NOMO-1 (cell line): ENCODE measurements around the gene DDX24.

Experiments used
- DNase-seq, 2 experiments: peaks; one replicate each; lab custom pipeline; 2025; ENCODE audit not compliant: unreplicated experiment in 2 of 2; lab: John Stamatoyannopoulos, UW

Gene DDX24

DNA sequence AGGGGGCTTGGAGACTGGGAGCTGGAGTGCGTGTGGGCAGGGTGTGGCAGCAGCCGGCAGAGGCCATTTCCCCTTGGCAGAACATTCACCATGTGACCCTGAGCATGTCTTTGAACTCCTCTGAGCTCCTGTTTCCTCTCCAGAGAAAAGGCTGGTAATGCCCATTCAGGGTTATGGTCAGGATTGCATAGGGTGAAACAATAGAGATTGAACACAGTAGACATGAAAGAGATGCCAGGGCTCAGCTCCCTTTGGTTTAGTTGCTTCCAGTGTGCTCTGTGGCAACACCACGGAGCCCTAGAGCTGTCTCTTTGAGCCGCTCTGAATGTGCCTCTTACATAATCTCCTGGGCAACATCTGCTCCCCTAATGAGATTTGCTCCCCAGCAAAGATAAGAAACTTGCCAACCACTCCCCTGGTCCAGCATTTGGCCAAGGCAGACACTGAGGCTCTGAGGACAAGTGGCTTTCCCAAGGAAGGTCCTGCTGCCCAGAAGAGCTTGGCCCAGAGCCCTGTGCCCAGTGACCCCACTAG is 34.1 kb upstream of the DDX24 start:
- no peak for DNase-seq

DNA sequence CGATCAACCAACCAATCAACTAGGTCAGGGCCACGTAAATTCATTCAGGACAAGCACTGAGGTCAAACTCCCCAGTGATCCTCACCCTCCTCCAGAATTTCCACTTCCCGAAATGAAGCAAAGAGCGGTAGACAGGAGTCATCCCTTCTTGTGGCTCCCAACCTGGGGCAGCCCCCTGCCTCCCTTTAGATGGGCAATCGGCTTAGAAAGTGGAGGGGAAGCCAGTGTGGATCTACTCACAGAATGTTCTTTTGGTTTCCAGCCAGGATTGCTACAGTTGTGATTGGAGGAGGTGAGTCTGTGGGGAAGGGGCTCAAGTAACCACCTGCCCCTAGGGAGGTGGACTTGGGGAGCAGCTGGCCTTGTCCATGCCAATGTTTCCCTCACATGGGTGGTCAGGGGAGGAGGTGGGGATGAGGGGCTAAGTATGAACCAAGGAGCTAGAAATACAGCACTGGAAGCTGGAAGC is 33.6 kb upstream of the DDX24 start:
- no peak for DNase-seq

DNA sequence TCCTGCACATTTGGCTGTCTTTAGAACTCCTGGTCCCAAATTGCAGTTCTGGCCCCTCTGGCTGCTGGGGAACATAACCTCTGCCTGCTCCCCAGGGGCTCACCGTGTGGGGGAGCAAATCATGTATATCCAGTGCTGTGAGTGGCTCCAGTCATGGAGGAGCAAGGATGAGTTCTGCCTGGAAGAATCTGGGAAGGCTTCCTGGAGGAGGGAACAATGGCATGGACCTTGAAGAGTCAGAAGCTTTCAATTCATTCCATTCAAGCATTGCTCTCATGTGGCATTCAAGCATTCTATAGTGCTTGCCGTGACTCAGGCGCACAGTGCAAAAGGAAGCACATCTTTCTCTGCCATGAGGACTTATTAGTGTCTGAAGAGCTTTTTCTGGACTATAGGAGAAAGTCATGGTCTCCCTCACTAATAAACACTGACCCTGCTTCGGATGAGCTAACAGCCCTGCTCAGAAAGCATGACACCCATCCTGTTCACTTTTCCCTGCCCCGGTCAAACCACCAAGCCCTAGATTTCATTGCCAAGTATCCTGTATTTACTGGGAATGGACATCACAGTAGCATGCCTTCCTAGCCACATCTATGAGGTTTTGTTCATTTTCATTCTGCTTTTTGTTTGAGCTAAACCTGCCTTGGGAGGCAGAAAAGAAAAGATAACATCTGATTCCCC is 33.0 kb upstream of the DDX24 start:
- DNase-seq, result no peak

DNA sequence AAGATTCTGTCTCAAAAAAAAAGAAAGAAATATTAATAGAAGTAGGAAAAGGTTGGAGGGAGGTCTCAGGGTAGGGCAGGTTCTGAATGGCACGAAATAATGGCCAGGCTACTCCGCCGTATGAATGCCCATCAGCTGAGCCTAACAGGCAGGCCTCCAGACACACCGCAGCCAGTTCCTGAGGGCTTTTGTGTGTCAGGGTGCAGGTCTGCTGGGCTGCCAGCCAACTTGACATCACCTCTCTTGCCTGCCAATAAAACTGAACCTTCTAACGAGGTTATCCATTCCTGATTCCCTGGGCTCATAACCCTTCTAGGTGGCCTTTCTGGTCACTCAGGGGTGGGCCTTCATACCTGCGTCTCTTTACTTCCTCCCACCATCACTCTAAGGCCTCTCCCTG is 32.5 kb upstream of the DDX24 start:
- DNase-seq, result no peak

DNA sequence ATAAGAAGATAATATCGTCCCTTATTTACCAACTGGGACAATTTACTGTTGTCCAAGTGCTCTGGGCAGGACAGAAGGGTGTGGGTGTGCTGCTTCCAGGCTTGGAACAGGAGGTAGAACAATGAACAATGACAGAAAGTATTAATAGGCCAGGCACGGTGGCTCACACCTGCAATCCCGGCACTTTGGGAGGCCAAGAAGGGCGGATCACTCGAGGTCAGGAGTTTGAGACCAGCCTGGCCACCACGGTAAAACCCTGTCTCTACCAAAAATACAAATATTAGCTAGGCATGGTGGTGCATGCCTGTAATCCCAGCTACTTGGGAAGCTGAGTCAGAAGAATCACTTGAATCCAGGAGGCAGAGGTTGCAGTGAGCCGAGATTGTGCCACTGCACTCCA is 32.1 kb upstream of the DDX24 start:
- no peak for DNase-seq

DNA sequence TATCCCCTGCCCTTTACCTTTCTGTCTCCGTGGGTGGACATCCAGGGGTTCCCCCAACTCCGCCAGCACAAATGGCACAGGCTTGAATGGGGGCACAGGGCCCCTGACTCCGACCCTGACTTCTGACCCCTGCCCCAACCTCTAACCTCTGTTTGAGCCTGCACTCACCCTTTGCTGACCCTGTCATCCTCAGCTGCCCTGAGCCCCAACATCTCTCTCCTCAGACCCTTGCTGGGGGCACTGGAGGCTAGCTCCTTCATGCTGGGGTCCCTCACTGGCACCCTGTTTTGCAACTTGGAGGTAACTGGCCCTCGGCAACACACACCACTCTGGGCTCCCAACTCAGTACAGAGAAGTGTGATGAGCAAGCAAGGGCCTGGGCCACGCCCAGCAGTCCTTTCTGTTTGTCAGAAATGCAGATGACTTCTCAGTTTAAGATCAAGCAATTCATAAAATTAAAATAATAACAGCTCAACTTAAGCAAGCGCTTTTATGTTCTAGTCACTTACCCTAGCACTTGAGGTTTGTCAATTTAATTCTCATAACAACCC is 31.6 kb upstream of the DDX24 start:
- DNase-seq, result no peak

DNA sequence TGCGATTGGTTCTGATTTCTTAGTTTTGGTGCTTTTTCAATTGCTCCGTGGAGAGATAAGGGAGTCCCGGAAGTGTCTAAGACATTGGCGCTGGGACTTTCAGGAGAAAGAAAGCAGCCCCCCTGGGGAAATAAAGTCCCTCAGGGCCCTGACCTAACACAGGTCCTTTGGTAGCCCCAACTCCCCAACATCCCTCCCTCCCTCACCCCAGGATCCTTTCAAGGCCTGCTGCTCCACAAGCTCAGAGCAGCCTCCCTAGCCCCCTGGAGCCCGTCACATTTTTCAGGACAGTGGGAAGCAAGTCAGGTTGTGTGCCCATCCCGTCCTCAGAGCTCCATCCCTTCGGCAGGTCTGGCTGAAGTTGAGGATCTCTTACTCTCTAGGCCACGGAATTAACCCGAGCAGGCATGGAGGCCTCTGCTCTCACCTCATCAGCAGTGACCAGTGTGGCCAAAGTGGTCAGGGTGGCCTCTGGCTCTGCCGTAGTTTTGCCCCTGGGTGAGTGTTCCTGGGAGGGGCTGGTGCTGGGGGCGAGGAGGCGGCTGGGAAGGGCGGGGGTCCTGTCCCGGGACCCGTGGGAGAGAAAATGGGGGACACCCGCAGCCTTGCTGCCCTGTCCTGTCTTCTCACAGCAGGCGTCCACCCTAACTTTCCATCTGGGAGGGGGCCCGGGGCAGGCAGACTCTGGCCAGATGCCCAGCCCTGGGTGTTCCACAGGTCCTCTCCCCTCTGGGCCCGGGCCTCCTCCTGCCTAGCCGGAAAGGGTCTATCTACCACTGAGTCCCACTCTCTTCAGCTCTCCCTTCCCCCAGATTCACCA is 30.5 kb upstream of the DDX24 start:
- DNase-seq, result no peak

DNA sequence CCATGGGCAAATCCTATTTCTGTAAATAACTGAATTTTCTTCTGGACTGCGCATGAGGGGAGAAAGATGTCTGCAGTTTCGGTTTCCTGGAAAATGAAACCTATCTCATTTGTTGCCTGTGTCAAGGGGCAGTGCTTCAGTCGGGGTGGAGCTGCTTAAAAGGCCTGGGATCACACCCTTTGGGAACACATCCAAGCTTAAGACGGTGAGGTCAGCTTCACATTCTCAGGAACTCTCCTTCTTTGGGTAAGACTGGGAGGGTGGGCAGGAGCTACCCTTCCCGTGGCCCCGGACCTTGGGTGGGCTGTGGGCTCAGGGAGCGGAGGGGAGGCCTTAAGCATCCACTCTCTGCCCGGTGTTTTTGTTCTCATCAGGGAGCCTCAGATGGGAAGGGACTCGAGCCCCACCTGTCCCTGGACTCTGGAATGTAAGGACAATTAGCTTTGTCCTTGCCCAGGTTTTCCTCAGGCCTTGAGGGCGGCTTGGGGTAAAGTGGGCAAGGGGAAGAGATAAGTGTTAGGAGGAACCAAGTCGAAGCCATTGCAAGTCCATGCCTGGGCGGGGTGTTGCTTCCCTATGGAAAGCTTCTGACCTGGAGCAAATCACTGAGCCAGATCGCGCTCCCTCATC is 29.7 kb upstream of the DDX24 start, which contains the start of gene IFI27:
TSS of gene IFI27 (plus strand) at position 185 of the 630 bp plus-strand sequence.
- DNase-seq, result no peak

DNA sequence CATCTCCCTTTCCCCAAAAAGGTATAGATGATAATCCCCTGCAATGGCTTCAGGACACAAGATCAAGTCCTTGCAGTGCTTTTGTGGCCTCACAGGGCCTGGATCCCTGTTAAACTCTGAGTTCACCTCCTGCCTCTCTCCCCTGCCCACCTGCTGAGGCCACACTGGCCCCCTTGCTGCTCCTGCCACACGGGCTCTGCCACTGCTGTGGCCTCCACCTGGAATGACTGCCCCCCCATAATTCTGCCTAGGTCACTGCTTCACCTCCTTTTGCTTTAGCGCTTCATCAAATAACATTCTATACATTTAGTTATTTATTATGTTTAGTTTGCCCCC is 28.9 kb upstream of the DDX24 start:
- DNase-seq, result no peak

DNA sequence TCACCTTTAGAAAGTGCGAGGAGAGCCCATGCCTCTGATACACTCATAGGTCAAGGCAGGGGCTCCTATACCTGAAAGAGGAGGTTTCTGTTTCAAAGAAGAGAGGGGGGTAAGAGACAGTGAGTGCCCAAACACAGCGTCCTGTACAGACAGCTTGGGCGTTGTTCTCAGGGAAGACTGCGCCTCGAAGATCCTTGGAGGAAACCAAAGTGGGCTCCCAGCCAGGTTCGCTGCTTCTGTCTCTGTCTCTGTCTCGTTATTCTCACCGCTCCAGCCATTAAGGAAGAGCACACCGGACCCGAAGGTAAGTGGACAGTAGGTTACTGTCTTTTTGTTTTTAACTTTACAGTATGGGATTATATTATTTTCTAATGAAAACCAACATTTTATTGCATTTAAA is 23.7 kb upstream of the DDX24 start:
- DNase-seq, result no peak

DNA sequence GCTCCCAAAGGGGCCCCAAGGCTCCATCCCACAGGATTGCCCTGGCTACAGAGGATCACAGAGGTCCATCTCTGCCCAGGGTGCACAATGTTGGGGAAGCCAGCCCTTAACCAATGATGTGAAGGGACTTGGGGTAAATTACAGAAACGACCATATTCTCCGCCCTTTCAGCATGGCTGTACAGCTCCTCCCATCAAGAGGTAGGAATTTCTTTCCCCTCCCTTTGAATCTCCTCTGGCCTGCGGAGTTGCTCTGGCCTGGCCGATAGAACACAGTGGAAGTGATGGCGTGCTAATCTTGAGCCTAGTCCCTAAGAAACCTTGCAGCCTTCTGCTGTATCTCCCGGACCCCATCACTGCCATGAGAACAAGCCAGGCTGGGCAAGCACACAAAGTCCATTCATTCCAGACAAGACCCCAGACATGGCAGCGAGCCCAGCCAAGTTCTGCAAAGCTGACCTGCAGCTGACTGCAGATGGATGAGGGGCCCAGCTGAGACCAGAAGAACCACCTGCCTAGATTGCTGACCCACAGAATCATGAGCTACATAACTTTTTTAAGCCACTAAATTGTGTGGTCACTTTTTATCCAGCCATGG is 22.6 kb upstream of the DDX24 start:
- no peak for DNase-seq

DNA sequence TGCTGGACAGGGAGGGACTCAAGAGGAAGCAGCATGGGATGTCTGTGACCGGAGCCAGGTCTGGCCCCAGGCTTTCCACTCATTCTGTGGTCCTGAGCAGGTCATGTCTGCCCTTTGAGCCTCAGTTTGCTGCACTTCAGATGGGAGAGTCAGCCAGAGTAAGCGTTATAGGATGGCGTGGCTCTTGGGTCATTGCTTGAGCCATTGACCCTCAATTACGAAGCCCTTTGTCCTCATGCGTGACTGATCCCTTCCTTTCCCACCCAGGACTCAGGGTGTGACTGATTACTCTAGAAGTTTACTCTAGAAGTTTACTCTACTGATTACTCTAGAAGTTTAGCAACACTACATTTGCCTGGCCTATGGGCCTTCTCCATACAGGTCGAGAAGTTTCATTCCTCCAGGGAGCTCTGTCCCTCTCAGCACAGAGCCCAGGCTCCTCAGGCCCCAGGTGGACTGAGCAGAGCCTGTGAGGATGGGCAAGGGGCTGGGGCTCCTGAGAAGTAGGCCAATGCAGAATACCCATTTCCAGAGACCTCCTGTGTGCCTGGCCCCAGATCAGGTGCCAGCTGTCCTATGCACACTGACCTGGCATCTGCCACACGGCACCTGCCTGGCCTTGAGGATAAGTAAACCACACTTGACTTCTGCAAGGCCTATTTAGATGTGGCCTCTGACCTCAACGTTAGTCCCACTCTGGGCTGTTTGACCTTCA is 21.9 kb upstream of the DDX24 start:
- DNase-seq, result no peak

DNA sequence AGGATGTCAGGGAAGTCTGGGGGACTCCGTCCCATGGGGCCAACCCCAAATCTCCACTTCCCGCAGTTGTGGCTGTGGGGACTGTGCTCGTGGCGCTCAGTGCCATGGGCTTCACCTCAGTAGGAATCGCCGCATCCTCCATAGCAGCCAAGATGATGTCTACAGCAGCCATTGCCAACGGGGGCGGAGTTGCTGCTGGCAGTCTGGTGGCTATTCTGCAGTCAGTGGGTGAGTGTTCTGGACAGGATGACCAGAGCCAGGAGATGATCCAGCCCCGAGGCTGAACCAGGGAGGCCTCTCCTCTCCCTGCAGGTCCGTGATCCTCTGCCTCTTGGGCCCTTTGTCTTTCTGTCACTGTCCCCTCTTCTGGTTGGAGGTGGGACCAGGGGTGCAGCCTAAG is 20.7 kb upstream of the DDX24 start:
- no peak for DNase-seq

DNA sequence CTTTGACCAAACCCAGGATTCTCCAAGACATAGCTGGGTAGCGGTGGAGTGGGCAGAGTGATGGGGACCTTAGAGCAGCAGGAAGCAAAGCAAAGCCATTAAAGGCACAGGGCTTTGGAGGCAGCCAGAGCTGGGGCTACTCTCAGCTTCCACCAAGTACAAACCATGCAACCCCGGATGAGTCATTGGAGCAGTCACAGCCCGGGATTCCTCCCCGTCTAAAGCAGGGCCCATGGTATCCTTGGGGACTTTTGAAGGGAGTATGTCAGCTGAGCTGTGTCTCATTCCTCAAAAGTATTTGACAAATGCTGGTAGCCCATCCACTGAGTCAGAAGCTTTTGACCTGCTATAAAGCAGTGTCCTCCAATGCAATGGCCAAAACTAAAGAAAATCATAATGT is 19.8 kb upstream of the DDX24 start:
- DNase-seq, result no peak

DNA sequence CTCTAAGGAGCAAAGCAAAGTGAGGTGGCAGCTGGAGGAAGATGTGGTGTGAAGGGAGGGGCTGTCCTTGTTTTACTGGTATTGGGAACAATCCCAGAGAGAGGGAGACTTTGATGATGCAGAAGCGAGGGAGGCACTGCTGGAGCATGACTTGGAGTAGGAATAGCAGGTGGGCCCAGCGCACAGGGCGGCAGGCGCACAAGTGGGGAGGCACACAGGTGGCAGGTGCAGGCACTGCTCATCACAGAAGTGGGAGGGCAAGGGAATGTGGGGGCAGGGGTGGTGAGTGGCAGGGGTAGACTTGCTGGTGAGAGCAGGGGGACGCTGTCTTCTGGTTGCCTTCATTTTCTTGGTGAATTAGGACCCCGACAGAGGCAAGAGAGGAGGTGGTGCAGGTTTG is 18.0 kb upstream of the DDX24 start:
- DNase-seq, result no peak

DNA sequence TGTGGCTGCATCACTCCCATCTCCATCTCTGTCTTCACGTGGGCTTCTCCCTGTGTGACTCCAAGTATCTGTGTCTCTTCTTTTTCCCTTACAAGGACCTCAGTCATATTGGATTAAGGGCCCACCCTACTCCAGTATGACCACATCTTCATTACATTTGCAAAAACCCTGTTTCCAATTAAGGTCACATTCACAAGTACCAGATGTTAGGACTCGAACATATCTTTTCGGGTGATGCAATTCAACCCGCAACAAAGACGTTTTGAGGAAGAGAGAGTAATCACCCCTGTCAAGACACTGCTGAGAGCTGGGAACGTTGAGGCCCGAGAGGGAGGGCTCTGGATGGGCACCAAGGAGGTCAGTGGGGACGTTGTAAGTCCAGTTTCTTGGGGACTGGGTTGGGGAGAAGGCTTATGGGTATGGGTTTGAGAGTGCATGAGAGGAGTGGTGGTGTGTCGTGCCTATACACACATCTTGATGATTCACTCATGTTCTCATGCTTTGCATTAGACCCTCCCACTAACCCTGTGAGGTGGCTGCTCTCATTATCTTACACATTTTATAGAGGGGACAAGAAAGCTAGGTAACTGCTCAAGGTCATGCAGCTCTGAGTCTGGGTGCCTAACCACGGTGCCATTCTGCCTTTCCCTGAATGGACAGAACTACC is 17.5 kb upstream of the DDX24 start:
- peak; percentile 59 to 83 for DNase-seq

DNA sequence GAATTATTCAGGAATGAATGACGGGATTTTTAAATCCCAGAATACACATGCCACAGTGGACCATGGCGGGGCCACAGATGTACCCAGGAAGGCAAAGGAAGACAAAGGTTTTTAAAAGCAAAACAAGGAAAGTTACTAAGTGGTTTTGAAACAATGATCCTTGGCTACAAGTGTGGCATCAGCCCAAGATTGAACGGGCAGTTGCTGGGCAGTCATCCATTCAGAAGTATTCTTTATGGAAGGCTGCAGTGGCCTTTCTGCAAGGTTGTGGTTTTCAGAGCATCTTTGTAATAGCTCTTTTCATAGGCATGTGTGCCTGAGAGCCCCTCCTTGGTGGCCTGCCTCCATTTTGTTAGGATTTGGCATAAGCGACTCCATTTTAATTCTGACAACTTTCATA is 16.1 kb upstream of the DDX24 start:
- DNase-seq, result no peak

DNA sequence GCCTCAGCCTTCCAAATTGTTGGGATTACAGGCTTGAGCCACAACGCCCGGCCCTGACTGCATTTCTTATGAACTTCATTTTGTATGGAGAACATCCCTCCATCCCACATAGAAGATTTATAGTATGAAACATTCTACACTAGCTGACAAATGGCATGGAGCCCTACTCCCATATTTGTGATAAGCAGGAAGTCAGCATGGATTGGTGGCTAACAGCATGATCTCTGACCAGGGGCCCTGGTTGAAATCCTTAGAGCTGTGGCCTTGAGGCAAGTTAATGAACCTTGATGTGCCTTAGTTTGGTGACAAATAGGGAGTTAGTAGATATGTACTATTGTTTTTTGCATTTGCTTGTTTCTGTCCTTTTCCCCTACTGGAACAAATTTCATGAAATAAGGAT is 12.4 kb upstream of the DDX24 start:
- no peak for DNase-seq

DNA sequence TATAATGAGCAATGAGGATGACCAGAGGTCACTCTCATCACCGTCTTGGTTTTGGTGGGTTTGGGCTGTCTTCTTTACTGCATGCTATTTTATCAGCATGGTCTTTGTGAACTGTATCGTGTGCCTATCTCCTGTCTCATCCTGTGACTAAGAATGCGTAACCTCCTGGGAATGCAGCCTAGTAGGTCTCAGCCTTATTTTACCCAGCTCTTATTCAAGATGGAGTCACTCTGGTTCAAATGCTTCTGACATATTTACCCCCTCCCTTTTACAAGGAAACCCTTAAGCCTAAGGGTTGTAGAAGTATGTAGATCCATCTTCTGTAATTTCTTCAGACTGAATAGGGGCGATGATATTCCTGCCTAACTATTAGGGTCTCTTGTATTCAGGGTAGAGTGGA is 8.5 kb upstream of the DDX24 start:
- no peak for DNase-seq

DNA sequence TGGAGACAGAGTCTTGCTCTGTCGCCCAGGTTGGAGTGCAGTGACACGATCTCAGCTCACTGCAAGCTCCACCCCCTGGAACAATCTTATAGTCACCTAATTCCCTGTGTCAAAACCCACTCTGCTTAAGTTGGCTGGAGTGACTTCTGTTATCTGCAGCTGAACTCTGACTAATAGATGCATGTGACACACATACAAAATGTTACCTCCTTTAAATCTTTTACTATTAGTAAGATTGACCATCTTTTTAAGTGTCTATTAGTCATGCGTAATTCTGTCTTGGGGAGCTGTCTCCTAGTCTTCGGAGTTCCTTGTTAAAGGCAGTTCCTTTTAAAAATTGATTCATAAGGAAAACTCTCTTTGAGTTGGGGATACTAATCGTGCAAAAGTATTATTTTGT is 7.5 kb upstream of the DDX24 start:
- no peak for DNase-seq
